IMR-90 (cell line): ENCODE measurements around the gene PDGFD. TPM values are rescaled to one million over a fixed set of nuclear protein-coding genes. Genes with fewer than 3 reads are reported as not detected.
A peak's percentile ranks its signal among the peaks of the same experiment; 100 is the strongest.

Experiments
- ATAC-seq: fragments of 200-7000 bp; cut with Tn5 transposase; 2 replicates; pipeline ENCODE4 v1.9.1; 2020; ENCODE audit warnings: low read depth, mild to moderate bottlenecking, moderate library complexity
- BruUV-seq: library from RNA; stranded (reverse); fragments of 400-500 nt; replicated peaks from 2 replicates; lab custom pipeline; 2021; lab: Mats Ljungman, UMichigan
- CTCF ChIA-PET: fragments of 300-600 bp; formaldehyde crosslinking; extraction: SDS; loops from one replicate; lab custom pipeline; 2021; ENCODE audit warnings: antibody characterized with exemption; lab: Yijun Ruan, JAX
- POLR2A ChIA-PET: fragments of 300-600 bp; sonication (Branson Sonifier 250); formaldehyde crosslinking; loops from one replicate; lab custom pipeline; 2022; ENCODE audit warnings: antibody characterized with exemption; ENCODE audit not compliant: unreplicated experiment; lab: Charles Lee
- DNase-seq: peaks from one replicate; pipeline ENCODE4 v3.0.0; 2013
- H2AFZ ChIP-seq: replicated peaks from 2 replicates; pipeline ENCODE3; 2013; ENCODE audit warnings: low read length, mild to moderate bottlenecking; ENCODE audit not compliant: poor library complexity
- H2AK5ac ChIP-seq: 2 replicates; pipeline ENCODE4 v1.6.1; 2013; ENCODE audit warnings: low read depth, low read length, inconsistent platforms
- H2AK9ac ChIP-seq: replicated peaks from 2 replicates; pipeline ENCODE3; 2013; ENCODE audit warnings: mild to moderate bottlenecking, low read depth, low read length, moderate library complexity; ENCODE audit not compliant: poor library complexity
- H2BK120ac ChIP-seq: 2 replicates; pipeline ENCODE4 v1.6.1; 2013; ENCODE audit warnings: low read depth, low read length, inconsistent platforms
- H2BK15ac ChIP-seq: 3 replicates; pipeline ENCODE4 v1.6.1; 2013; ENCODE audit warnings: low read depth, low read length, inconsistent platforms
- H2BK20ac ChIP-seq: 2 replicates; pipeline ENCODE4 v1.6.1; 2013; ENCODE audit warnings: low read depth, mild to moderate bottlenecking, inconsistent platforms, low read length, moderate library complexity
- H2BK5ac ChIP-seq: 2 replicates; pipeline ENCODE4 v1.6.1; 2013; ENCODE audit warnings: mild to moderate bottlenecking, low read depth, low read length, inconsistent platforms; ENCODE audit not compliant: poor library complexity, severe bottlenecking
- H3K14ac ChIP-seq: replicated peaks from 2 replicates; pipeline ENCODE4 v1.6.1; 2013; ENCODE audit warnings: low read depth, low read length, inconsistent platforms
- H3K18ac ChIP-seq: 2 replicates; pipeline ENCODE4 v1.6.1; 2013; ENCODE audit warnings: low read depth, low read length, control low read depth
- H3K23ac ChIP-seq: 2 replicates; pipeline ENCODE4 v1.6.1; 2013; ENCODE audit warnings: low read depth, low read length, inconsistent platforms
- H3K27ac ChIP-seq: 2 replicates; pipeline ENCODE4 v1.5.1; 2013; ENCODE audit warnings: mild to moderate bottlenecking, control low read depth, low read length; ENCODE audit not compliant: insufficient read depth
- H3K27me3 ChIP-seq: 2 replicates; pipeline ENCODE4 v1.6.1; 2013; ENCODE audit warnings: low read length; ENCODE audit not compliant: control insufficient read depth, insufficient read depth
- H3K36me3 ChIP-seq: 2 replicates; pipeline ENCODE4 v1.6.1; 2013; ENCODE audit warnings: low read length, mixed read lengths; ENCODE audit not compliant: control insufficient read depth, insufficient read depth
- H3K4ac ChIP-seq: 2 replicates; pipeline ENCODE4 v1.6.1; 2013; ENCODE audit warnings: low read depth, low read length, inconsistent platforms
- H3K4me1 ChIP-seq: 2 replicates; pipeline ENCODE4 v1.6.1; 2013; ENCODE audit warnings: low read length, mixed read lengths; ENCODE audit not compliant: control insufficient read depth, insufficient read depth
- H3K4me2 ChIP-seq: 2 replicates; pipeline ENCODE4 v1.6.1; 2013; ENCODE audit warnings: low read depth, mild to moderate bottlenecking, control low read depth, low read length, moderate library complexity
- H3K4me3 ChIP-seq: 2 replicates; pipeline ENCODE4 v1.5.1; 2013; ENCODE audit warnings: low read depth, mild to moderate bottlenecking, control low read depth, low read length, moderate library complexity; ENCODE audit not compliant: insufficient read depth
- H3K56ac ChIP-seq: 2 replicates; pipeline ENCODE4 v1.6.1; 2013; ENCODE audit warnings: low read length, inconsistent platforms; ENCODE audit not compliant: insufficient read depth; ENCODE audit errors: extremely low read depth
- H3K79me1 ChIP-seq, 2 experiments: 2 replicates each; pipeline ENCODE4 v1.6.1; 2013; ENCODE audit warnings: low read length in 2 of 2, inconsistent platforms in 1 of 2, low read depth in 1 of 2
- H3K9ac ChIP-seq: 2 replicates; pipeline ENCODE4 v1.6.1; 2013; ENCODE audit warnings: low read depth, low read length, control low read depth
- H3K9me1 ChIP-seq: 2 replicates; pipeline ENCODE4 v1.6.1; 2013; ENCODE audit warnings: low read length, inconsistent platforms; ENCODE audit not compliant: insufficient read depth
- H3K9me3 ChIP-seq: 2 replicates; pipeline ENCODE4 v1.6.1; 2013; ENCODE audit warnings: low read length; ENCODE audit not compliant: control insufficient read depth, insufficient read depth
- H4K20me1 ChIP-seq: 2 replicates; pipeline ENCODE4 v1.6.1; 2013; ENCODE audit warnings: low read length, inconsistent platforms; ENCODE audit not compliant: insufficient read depth
- H4K5ac ChIP-seq: 2 replicates; pipeline ENCODE4 v1.6.1; 2013; ENCODE audit warnings: mild to moderate bottlenecking, low read depth, low read length, control low read depth
- H4K8ac ChIP-seq, 2 experiments: 2 replicates each; pipeline ENCODE4 v1.6.1; 2013; ENCODE audit warnings: low read depth in 2 of 2, low read length in 2 of 2, control low read depth in 1 of 2, inconsistent platforms in 1 of 2
- H4K91ac ChIP-seq: 2 replicates; pipeline ENCODE4 v1.6.1; 2013; ENCODE audit warnings: low read depth, low read length, inconsistent platforms; ENCODE audit not compliant: insufficient read depth
- CTCF ChIP-seq: conservative IDR thresholded peaks from 2 replicates; pipeline ENCODE4 v1.5.1; 2012; ENCODE audit warnings: mild to moderate bottlenecking, low read depth, low read length, improper control_type of control experiment
- NFE2L2 ChIP-seq: fragments of 150-350 bp; IDR thresholded peaks from 2 replicates; pipeline ENCODE4 v1.6.1; 2016; ENCODE audit warnings: low read depth, mild to moderate bottlenecking, low read length
- WGBS, 2 experiments: methylation state at CpG; one replicate each; pipeline versions ENCODE4 v1.1.5 to v1.1.7; 2013; ENCODE audit warnings: missing lambda C conversion rate in 2 of 2; ENCODE audit not compliant: insufficient read length in 1 of 2; ENCODE audit errors: extremely low coverage in 2 of 2; 5-methylcytosine and 5-hydroxymethylcytosine counted together
- dilution Hi-C: fragments of 300-500 bp; cut with HindIII; formaldehyde crosslinking; loops from one replicate; pipeline ENCODE4 v1.14.3; 2018; ENCODE audit warnings: low sequenced_read_pairs; ENCODE audit not compliant: unreplicated experiment
- in situ Hi-C: fragments of 300-500 bp; cut with MboI; formaldehyde crosslinking; loops from 3 replicates; pipeline ENCODE4 v1.14.3; 2019; ENCODE audit warnings: low sequenced_read_pairs, inconsistent platforms, mixed read lengths
- intact Hi-C: fragments of 100-400 bp; cut with micrococcal nuclease; formaldehyde crosslinking; loops from 2 replicates; pipeline ENCODE4 v1.10.0; 2022
- polyA plus RNA-seq, 3 experiments: library from polyadenylated mRNA; depleted of rRNA; stranded (reverse); fragments of >200 nt; gene quantifications; 2 replicates each; pipeline ENCODE4 v1.2.3, GENCODE V29; 2012; ENCODE audit warnings: low replicate concordance in 1 of 3
- total RNA-seq: library from RNA; depleted of rRNA; stranded (reverse); fragments of >200 nt; gene quantifications from 2 replicates; pipeline ENCODE4 v1.2.3, GENCODE V29; 2012

PDGFD gene
- total and polyA plus RNA-seq, 2 of the 4 experiments (the other 2 are of a cell fraction), result 2.1 to 3.0 TPM

GRCh38 chr11:103862802-103863174 is 301.2 kb downstream of the PDGFD start:
- H2BK5ac ChIP-seq, result no peak overlapping the region
- H4K5ac ChIP-seq, result 0 out of 2 replicates have a peak overlapping the region, but pooled peaks have one; percentile 6
- no peak overlapping the region for H2AFZ ChIP-seq
- TF ChIP-seq CTCF, result no peak
- TF ChIP-seq NFE2L2, result no peak
- no peak overlapping the region for H3K23ac ChIP-seq
- H2AK5ac ChIP-seq, result peak overlapping the region; percentile 20; the same call in 1 of the 2 replicates
- peak overlapping the region; percentile 79 for H4K91ac ChIP-seq
- no peak overlapping the region; the same call in 1 of the 2 replicates for H3K56ac ChIP-seq
- no peaks in the 10 kb centered on the region for H3K36me3 ChIP-seq
- POLR2A ChIA-PET, result no interaction called here
- H3K4ac ChIP-seq, result peak overlapping the region; percentile 84
- H3K79me1 ChIP-seq, result no peaks in the 10 kb centered on the region
- intact Hi-C loops (no loop called here), dilution Hi-C loops (no loop called here), in situ Hi-C loops (no loop called here)
- peak overlapping the region; percentile 45; the same call in 1 of the 2 replicates for H3K14ac ChIP-seq
- DNase-seq (no peak), ATAC-seq (no peak)
- H3K4me3 ChIP-seq, result no peak overlapping the region
- no peak overlapping the region for H3K9ac ChIP-seq
- no peaks in the 10 kb centered on the region for H3K9me3 ChIP-seq
- no peak overlapping the region for H3K27ac ChIP-seq
- no peaks in the 10 kb centered on the region for H3K9me1 ChIP-seq
- H3K27me3 ChIP-seq, result no peaks in the 10 kb centered on the region
- peaks cover 1% of the 10 kb centered on the region; the same call in 1 of the 2 replicates for H3K4me1 ChIP-seq
- peak overlapping the region; percentile 30 for H2AK9ac ChIP-seq
- CTCF ChIA-PET, result interaction anchor here (1.0 kb wide), 1 partner anchor 9 kb away, joined by 3 read pairs; no protein-coding TSS in a partner anchor
- H2BK20ac ChIP-seq, result peak overlapping the region; percentile 61
- H4K20me1 ChIP-seq, result no peaks in the 10 kb centered on the region
- H2BK120ac ChIP-seq, result peak overlapping the region; percentile 90
- 0 out of 3 replicates have a peak overlapping the region, but pooled peaks have one; percentile 52 for H2BK15ac ChIP-seq
- no TSS peak for BruUV-seq
- WGBS, 2 experiments, result 100% methylated on average over 1 of the region's 3 CpGs; no CpG with 5 or more reads in 1 of the 2 experiments
- H3K18ac ChIP-seq, result no peak overlapping the region
- H4K8ac ChIP-seq, result peak overlapping the region in 1 of 2 experiments; percentile 86; a peak in 1 of 4 replicates
- no peak overlapping the region for H3K4me2 ChIP-seq
